ENCODE measurements around the gene LPO. TPM values are rescaled to one million over a fixed set of nuclear protein-coding genes. Genes with fewer than 3 reads are reported as not detected.

LPO gene
- total RNA-seq, 6 donors from 2014 or later, result not detected

DNA sequence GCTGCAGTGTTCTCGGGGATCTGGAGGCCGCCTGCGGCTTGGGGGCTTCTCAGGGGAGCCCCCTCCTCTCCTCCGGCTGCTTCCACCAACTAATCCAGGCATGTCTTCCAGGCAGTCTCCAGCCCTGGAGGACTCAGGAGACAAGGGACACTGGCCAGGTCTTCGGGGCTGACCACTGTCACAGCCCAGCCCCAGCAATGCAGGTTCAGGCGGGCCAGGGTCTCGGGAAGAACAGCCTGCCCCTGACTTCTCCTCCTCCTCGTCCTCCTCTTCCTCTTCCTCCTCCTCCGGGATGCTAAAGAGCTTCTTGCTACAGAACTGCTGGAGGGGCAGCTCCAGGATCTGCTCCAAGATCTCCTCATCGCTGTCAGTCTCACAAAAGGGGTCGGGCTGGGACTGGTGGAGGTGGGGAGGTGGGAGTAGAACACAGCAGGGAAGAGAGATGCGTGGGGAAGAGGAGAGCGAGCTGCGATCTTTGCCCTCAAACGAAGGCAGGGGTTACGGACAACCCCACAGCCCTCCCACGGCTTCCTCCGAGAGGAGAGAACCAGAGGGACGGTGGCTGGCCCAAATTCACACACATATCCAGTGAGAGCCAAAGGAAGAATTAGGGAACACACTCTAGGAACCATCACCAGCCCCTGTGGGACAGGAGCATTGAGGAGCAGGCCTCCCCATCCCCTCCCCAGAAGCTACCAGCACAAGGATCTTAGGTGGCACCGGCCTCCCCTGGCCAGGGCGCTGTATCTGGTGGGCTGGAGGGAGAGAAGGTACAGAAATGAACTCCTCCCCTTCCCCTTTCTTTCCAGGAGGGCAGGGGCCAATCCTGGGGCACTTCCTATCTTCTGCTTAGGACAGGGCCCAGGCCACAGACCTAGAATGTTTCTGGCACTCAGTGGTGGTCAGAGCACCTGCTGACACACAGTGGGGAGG lies 70.9 kb downstream of the LPO start:
- H3K9me3 ChIP-seq, result no peaks in the 10 kb centered on the region
- no peaks in the 10 kb centered on the region for H3K27me3 ChIP-seq
- H3K4me3 ChIP-seq, result no peak overlapping the region
- DNase-seq (no peak), ATAC-seq (ENCODE audit: low FRiP score in 2 of 2) (no peak)
- no peak for TF ChIP-seq POLR2A (IDR thresholded peaks at IDR 0.05)
- no peak for TF ChIP-seq EP300 (IDR thresholded peaks at IDR 0.05)
- no peak for TF ChIP-seq POLR2AphosphoS5 (IDR thresholded peaks at IDR 0.05)
- TF ChIP-seq, protein P1, sequence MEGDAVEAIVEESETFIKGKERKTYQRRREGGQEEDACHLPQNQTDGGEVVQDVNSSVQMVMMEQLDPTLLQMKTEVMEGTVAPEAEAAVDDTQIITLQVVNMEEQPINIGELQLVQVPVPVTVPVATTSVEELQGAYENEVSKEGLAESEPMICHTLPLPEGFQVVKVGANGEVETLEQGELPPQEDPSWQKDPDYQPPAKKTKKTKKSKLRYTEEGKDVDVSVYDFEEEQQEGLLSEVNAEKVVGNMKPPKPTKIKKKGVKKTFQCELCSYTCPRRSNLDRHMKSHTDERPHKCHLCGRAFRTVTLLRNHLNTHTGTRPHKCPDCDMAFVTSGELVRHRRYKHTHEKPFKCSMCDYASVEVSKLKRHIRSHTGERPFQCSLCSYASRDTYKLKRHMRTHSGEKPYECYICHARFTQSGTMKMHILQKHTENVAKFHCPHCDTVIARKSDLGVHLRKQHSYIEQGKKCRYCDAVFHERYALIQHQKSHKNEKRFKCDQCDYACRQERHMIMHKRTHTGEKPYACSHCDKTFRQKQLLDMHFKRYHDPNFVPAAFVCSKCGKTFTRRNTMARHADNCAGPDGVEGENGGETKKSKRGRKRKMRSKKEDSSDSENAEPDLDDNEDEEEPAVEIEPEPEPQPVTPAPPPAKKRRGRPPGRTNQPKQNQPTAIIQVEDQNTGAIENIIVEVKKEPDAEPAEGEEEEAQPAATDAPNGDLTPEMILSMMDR (IDR thresholded peaks at IDR 0.05), result no peak
- WGBS, 2 donors, result 76 to 77% methylated on average over 16 to 19 of the region's 21 CpGs
- no peak overlapping the region for H3K27ac ChIP-seq
- H3K4me1 ChIP-seq, result no peaks in the 10 kb centered on the region
- no peaks in the 10 kb centered on the region for H3K36me3 ChIP-seq

DNA sequence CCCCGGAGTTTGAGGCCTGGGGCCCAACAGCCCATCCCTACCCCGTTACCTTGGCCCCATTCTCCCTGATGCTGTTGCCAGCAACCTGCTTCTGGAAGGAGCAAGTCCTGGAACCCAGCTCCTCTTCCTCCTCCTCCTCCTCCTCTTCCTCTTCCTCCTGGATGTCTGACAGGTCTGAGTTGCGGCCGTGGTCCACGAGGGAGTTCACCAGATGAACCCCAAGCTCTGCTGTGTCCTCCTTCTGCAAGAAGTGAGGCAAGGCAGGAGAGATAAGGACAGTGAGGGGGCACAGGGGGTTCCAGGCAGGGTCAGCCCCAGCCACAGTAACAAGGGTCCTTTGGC lies 71.5 kb downstream of the LPO start:
- no peak overlapping the region for H3K4me3 ChIP-seq
- no peaks in the 10 kb centered on the region for H3K9me3 ChIP-seq
- no peak for ATAC-seq (ENCODE audit: low FRiP score in 2 of 2)
- H3K27me3 ChIP-seq, result no peaks in the 10 kb centered on the region
- no peak for DNase-seq
- H3K36me3 ChIP-seq, result no peaks in the 10 kb centered on the region
- 59 to 77% methylated on average over 5 of the region's 5 CpGs for WGBS, 2 donors
- H3K27ac ChIP-seq, result no peak overlapping the region
- TF ChIP-seq, protein P1 (IDR thresholded peaks at IDR 0.05), result no peak
- TF ChIP-seq POLR2A (IDR thresholded peaks at IDR 0.05) (no peak), POLR2AphosphoS5 (IDR thresholded peaks at IDR 0.05) (no peak), EP300 (IDR thresholded peaks at IDR 0.05) (no peak)
- no peaks in the 10 kb centered on the region for H3K4me1 ChIP-seq

DNA sequence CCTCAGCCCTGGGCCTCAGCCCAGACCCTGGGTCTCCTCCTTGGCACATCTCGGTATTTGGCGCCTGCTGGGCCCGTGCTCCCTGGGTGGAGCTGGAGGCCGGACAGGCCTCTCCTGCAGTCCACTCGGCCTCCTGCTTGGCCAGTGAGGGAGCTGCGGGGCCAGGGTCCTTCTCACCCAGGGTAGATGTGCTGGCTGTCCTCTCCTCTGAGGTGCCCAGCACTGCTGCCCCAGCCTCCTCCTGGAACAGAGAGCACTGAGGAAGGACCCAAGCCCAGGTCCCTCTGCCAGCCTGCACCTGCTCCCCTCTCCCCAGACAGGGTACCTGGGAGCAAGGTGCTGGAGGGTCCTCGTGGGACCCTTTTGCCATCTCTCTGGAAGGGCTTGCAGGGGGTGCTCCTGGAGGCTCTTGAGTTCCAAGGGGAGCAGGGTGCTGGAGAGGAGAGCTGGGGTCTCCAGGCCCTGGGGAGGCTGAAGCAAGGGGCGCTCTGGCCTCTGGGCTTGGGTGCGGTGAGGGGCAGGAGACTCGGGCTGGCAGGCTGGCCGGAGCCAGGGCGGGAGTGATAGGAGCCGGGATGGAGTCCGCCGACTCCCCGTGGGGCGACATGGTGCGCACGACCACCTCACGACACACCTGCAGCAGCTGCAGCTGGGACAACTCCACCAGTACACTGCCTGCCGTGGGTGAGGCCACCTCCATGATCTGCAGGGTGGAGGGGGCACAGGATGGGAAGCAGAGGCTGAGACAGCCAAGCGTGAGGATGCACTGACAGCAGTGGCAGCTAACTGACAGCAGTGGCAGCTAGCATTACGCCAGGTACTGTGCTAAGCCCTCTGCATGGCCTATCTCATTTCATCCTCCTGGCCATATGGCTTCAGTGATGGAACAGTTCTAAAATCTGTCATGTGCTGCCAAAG lies 72.4 kb downstream of the LPO start:
- H3K4me3 ChIP-seq, result no peak overlapping the region

DNA sequence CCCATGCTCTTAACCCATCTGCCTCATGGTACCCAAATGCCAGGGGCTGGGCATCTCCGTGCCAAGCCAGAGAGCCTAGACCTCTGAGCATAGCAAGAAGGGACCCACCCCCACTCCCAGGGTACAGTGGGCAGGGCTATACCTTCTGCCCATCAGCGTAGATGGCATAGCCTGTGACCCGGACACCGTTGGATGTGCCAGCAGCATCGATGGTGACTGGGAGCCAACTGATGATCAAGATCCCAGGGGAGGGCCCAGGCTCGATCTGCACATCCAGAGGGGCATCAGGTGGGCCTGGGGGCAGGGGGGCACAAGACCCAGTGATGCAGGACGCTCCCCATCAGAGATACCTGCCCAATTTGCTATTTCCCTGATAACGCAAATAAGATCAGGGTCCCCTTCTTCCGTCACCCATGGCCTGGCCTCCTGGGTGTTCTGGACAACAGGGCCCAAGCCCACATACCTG lies 73.1 kb downstream of the LPO start:
- TF ChIP-seq, protein P1 (IDR thresholded peaks at IDR 0.05), result no peak
- no peak for TF ChIP-seq POLR2AphosphoS5 (IDR thresholded peaks at IDR 0.05)
- TF ChIP-seq POLR2A (IDR thresholded peaks at IDR 0.05), result no peak
- TF ChIP-seq EP300 (IDR thresholded peaks at IDR 0.05), result no peak
- Histone ChIP-seq H3K4me1 (no peaks in the 10 kb centered on the region), H3K27me3 (no peaks in the 10 kb centered on the region), H3K36me3 (no peaks in the 10 kb centered on the region), H3K9me3 (no peaks in the 10 kb centered on the region), H3K27ac (no peak overlapping the region), H3K4me3 (no peak overlapping the region)
- ATAC-seq (ENCODE audit: low FRiP score in 2 of 2) (no peak), DNase-seq (no peak)
- WGBS, 2 donors, result 88 to 94% methylated on average over 5 to 9 of the region's 9 CpGs

More for the DNA sequence above, 72.4 kb downstream of the LPO start:
- Histone ChIP-seq H3K36me3 (no peaks in the 10 kb centered on the region), H3K4me1 (no peaks in the 10 kb centered on the region), H3K27ac (no peak overlapping the region), H3K9me3 (no peaks in the 10 kb centered on the region), H3K27me3 (no peaks in the 10 kb centered on the region)
- no peak for ATAC-seq (ENCODE audit: low FRiP score in 2 of 2)
- DNase-seq, result no peak
- no peak for TF ChIP-seq POLR2A (IDR thresholded peaks at IDR 0.05)
- TF ChIP-seq, protein P1 (IDR thresholded peaks at IDR 0.05), result no peak
- no peak for TF ChIP-seq EP300 (IDR thresholded peaks at IDR 0.05)
- no peak for TF ChIP-seq POLR2AphosphoS5 (IDR thresholded peaks at IDR 0.05)
- WGBS, 2 donors, result 89 to 92% methylated on average over 18 to 23 of the region's 23 CpGs
